ENCODE measurements around the gene KLHL29.

Gene KLHL29

DNA sequence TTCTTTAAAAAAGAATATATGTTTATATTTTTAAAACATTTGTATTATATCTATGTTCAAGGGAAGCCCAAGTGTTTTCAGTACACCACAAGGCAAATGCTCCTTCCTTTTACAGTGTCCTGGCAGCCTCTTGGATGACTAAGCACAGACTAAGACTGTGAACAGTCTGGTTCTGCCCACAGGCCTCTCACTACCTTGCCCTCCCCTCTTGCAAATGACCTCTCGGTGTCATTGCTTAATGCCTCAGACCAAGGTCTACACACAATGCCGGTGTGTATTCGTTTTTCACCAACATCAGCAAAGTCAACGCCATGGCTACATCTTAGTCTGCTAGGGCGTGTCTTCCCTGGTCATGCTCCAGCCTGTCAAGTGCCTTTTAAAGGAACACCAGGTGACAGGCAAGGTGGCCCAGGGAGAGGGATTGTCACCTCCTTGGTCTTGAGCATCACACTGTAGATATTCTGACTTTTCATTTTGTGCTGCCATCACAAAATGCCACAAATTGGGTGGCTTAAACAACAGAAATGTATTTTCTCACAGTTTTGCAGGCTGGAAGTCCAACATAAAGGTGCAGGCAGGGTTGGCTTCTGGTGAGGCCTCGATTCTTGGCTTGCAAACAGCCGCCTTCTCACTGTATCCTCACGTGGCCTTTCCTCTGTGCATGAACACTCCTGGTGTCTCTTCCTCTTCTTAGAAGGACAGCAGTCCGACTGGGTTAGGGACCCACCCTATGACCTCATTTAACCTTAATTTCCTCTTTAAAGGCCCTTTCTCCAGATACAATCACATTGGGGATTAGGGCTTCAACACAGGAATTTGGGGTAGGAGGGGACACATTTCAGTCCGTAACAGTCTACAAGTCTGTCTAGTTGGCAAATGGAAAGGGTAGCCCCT, 266.5 kb downstream of the KLHL29 start:
- DNase-seq = peak in 1 of 58 donors; percentile 11

DNA sequence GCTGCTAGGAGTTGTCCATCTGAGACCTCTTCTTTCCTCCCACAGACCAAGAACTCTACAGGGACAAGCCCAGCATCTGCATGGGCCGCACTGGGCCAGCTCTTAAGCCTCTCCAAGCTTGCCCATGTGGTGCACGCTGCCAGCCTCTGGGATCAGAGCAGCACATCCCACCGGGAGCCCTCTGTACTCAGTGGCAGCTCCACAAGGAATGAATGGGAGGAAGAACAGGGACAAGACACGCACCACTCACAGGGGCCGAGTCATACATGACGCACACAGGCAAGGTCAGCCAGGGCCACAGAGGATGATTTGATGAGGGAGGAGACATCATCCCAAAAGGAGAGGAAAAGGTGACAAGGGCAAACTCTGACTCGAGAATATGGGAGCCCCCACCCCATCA, 268.3 kb downstream of the KLHL29 start:
- DNase-seq = no peak

DNA sequence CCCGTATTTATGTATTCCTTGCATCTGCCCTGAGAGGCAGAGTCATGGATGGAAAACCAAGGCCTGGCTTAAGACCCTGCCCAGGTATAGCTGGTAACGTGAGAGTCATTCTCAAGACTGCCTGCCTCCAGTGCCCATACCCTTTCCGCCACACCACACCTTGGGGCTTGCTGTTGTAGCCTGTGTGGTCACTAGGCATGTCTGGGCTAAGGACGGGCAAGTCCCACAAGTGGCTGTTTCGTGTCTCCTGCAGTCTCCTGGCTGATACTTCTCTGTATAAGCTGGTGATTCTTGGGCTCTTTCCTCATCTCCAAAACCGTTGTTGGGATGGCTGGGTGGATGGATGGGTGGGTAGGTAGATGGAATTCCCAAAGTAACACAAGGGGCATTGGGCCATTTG, 269.8 kb downstream of the KLHL29 start:
- no peak for DNase-seq

DNA sequence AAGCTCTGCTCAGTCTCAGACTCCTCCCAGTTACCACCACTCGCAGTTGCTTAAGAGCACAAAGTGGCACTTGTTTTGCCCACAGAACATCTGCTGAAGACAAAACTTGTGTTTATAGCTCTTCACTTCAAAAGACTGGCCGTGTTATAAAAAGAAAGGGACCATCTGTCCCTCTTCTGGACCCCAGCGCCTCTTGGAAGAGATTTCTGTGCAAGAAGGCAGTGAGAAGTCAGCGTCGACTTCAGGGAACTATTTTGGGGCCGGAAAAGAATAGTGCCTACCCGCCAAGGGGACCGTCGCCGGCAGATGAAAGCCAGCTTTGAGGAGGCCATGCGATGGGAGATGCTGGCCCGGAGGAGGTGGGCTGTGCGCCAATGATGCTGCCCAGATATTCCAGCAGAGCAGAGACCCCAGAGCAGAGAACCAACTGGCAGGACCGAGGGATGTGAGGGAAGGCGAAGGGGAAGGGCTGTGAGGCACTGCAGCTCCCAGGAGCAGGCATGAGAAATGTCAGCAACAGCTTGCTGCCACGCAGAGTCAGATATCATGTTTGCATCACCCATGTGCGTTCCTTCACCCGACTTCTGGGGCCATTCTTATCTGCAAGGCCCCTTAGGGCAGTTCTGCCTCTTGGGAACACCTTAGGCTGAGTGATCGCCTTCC, 271.1 kb downstream of the KLHL29 start:
- peak in 20 of 58 donors; percentile 7 to 63 (median 33) for DNase-seq

DNA sequence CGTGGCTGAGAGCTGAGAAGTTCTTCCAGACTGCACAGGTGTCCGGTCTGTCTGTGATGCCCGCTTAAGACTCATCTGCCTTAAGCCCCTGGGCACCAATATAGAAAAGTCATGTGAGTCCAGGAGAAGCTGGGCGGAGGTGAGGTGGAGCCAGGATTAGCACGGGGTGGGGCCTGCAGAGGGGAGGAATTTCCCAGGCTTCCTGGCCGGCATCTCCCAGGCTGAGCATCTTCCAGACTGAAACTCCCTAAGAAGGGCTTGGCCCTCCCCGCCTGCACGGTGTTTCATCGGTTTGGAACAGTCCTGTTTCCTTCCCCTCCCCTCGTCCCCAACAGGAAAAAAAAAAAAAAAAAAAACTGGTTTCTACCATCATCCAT, 271.6 kb downstream of the KLHL29 start:
- peak in 2 of 58 donors; percentile 21 to 42 for DNase-seq

DNA sequence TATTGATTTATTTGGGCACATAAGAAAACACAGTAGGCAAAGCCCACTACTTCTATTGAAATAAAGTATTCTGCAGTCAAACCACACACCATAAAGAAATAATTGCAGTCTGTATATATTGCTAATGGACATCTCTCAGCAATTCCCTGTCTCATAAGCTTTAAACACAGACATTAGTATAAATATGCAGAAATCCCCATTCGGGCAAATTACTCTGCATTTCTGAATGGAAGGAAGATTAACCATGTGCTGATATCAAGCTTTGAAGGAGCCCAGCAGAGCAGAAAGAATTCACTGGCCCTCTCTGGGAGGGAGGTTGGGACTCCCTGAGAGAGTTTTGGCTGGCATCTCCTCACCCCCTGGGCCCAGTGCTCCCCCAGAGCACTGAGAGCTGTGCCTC, 272.4 kb downstream of the KLHL29 start:
- no peak for DNase-seq

DNA sequence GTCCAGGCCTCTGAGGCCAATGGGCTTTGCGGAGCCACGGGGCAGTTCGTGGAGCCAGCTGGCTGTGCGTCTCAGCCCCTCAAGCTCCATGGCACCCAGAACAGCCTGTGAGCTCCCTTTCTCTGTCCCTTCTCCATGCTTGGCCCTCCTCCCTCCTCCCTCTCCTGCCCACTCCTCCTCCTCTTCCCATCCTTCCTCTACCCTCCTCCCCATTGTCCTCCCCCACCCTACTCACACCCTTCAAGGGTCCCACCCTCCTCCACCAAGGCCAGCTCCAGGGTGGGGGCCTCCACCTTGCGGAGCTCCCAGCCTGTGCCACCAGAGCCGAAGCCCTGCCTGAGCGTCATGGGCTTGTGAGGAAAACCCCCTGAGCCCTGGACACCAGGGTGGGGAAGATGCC, 273.0 kb downstream of the KLHL29 start:
- no peak for DNase-seq

DNA sequence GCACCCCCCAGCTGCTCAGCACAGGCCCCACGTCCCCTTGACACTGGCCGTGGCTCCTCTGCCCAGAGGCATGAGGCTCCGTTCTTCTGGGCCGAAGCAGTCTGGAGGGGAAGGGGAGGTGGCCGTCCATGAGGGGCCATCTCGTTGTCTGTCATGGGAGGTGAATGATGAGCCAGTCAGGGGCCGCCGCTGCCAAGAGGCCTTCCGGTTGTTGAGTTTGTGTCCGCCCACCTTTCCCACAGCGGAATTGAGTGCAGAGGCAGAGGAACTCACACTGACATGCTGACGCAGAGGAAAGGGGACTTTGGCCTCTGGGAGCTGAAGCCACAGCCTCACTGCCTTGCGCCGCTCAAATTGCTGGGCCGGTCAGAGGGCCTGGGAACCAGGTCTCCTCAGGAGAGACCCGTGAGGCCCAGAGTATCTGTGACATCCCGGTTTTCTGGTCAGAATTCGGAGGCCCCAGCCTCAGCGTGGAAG, 273.5 kb downstream of the KLHL29 start:
- peak in 2 of 58 donors; percentile 6 to 18 for DNase-seq

DNA sequence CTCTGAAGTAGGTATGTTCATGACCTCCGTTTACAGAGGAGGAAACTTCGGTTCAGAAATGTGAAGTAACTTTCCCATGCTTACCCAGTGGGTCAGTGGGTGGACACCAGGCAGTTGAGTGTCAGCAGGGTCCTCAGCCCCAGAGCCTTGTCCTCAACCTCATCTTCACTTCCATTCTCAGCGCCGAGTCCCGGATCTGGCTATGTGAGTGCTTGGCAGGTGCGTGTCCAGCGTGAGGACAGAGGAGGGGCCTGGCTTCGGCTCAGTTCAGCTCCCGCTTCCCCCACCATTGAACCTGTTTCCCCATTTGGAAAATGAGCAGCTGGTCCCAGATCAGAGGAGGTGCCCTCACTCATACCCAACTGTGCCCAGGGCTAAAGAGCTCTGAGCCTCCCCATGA, 274.3 kb downstream of the KLHL29 start:
- no peak for DNase-seq

DNA sequence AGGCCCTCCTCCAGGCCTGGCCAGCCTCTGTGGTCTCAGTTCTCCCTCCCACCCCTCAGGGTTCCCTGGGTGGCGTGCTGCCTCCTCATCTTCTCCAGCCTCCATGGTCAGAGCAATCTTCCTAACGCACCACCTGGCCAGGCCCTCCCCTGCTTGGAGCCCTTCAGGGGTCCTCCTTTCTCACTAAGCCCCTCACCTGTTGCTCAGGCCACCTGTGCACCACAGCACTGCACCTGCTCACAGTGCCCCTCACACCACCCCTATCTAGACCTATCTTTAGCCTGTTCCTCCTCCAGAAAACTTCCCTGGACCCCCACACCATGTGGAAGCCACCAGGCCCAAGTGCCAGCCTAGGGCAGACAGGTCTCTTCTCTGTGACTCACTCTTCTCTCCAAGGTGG, 274.8 kb downstream of the KLHL29 start:
- DNase-seq = no peak

DNA sequence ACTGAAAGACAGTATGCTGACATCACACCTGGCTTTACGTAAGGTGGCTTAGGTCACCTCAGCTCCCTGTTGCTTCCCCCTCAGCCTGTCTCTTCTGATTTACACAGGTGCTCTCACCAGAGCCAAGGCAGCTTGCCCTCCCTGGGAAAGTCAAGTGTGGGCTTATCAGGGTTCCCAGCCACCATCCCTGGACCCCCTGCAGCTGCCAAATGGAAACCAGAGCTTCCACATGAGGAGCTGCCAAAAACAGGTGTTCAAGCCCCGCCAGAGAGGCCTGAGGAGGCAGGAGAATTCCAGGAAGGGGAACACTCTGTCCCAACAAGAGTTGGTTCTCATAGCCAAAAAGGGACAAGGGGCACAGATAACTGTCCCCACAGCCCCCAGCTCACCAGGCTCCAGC, 275.3 kb downstream of the KLHL29 start:
- no peak for DNase-seq

DNA sequence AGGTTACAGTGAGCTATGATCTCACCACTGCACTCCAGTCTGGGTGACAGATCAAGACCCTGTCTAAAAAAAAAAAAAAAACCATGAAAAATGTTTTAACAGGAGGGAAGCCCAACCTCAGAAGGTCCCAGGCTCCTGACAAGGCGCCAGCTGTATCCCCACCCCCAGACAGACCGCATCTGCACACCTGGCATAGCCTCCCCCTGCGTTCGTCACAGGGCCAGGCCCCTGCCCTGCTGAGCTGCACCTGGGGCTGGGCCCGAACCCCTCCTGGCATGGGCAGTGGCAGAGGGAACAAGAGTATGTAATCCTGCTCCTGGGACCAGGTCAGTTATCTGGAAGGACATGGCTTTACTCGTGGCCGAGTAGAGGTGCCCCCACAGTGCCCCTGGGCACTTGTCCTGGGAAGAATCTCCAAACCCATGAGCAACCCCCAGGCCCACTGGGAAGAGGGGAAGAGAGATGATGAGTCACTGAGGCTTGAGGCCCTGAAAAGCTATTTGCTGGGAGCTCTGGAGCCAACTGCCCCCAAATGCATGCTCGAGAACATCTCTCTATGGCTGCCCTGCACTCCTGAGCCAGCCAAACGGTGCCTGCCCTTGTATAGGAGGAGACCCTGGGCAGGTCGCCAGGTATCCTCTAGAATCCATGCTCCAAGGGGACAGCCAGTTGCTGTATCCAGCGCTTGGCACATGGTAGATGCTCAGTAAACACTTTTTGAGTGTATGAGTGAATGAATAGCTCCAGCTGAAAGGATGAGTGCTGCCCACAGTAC, 276.5 kb downstream of the KLHL29 start:
- DNase-seq = no peak

DNA sequence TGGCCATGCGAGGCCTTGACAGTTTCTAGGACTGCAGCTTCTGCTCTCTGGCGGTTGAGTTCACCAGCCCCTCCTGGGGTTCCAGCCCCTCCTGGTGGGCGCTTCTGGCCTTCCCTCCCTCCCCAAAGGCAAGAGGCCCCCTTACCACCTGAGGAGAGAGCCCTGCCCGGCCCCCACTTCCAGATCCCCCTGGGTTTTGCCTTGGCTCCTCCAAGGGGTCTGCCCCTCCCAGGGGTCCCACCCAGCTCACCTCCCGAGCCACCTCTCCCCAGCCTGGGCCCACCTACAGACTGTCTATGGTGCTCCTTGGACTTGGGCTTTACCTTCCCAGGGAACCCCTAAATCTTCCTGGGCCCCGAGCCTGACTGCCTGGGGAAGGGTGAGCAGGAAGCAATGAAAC, 277.5 kb downstream of the KLHL29 start:
- DNase-seq = no peak

DNA sequence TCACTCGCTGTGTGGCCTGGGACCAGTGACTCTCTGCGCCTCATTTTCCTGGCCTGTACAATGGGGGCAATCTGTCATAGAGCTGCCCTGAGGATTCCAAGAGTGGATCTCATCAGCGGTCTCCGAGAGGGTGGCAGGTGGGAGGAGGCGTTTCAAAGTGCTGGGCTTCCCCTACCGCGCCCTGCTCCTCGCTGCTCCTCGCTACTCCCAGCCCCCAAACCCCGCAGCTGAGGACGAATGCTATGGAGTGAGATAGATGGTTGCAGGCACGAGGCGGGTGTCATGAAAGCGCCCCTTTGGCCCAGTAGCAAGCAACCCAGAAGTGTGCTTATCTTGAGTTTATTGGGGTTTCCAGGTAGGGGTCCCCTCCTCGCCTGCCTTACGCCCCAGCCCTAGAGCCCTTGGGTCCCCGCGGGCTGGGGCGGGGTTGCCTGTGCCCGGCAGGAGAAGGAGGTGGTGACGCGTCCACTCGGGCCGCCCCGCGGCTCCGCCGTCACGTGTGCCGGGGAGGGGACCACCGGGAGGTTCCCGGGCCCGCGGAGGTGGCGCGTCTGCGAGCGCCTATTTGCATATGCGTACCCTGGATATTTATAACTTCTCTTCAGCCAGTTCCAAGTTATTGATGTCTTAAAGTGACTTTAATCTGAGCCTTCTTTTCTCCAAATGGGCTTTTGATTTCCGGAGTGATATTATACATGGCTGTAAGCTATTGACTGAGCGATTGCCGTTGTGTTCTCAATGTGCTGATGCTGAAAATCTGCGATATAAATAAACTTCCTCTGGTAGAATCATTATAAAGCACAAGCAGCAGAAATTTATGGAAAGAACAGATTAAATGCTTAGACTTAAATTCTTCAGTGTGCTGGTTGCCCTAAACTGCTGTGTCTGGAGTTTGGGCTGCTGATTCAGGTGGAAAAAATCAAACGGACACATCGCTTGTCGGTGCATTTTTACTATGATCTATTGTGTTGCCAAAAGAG, 278.3 kb downstream of the KLHL29 start:
- DNase-seq = peak in 11 of 58 donors; percentile 14 to 57 (median 23)

DNA sequence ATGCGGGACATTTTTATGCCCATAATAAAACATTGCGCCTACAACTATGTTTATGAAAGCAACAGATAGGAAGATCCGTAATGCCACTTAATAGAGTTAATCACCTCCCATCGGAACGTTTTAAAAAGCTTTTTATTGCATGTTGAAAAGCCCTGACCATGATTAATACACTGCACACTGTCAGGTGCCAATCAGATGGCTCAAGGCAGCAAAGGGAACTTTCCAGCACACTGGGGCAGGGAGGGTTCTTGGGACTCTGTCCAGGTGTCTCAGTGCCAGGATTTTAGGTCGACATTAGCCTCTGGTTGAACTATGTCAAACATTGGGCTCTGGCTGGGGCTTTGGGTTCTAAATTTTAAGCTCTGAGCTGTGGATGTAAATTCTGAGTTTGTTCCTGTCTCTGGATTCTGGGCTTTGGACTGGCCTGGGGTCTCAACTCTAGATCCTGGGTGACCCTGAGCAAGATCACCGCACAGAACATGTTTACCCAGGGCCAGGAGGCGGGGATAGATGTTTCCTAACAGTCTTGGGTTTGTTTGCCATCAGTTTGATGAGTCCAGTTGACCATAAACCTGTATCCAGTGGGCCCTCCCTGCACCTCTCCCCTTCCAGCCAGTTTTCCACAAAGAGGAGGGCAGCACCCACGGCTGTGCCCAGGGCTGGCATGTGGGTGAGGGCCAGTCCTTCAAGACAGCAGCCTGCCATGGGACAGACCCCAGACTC, 279.2 kb downstream of the KLHL29 start:
- no peak for DNase-seq

DNA sequence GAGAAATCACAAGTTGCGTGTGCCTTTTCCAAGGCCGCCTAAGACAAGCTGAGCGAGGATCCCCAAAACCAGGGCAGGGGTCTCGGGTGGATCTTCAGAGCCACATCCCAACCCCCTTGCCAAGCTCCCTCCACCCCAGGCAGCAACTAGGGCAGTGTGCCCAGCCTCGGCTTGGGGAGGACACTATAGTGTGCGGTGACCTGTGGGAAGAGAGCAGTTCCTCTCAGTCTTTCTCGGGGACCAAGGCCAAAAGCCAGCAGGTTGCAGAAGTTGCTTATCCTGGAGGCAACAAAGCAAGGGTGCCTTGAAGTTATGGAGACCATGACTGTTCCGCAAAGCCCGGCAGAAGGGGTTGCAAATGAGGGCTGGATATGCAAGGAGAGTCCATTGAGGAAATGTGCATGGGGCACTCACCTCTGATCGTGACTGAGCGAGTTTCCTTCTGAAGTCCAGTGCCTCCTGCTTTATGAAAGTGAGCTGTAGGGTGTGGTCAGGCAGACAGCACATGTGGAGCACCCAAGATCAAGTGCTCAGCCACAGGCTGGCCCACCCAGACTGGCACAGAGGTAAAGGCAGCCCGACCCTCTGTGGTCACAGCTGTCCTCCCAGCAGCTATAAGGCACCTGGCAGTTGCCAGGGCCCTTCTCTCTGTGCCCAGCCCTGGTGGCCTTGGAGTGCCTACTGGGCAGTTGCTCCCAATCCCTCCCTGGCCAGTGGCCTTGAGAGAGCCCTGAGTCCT, 281.4 kb downstream of the KLHL29 start:
- no peak for DNase-seq

DNA sequence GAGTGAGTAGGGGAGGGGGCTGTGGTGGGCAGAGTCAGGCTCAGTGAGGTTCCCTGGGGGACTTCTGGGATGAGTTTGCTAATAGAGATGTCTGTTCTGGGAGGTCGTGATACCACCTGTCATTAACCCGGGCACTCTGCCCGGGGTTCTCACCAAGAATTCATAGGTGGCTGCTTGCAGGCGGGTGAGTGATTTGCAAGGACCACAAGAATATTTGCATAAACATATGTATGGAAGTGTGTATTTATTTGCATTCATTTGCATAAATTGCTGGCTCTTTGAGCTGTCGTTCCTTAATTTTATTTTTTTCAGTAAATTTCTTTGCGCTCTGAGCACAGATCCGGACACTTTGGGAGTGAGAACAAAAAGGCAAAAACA, 282.0 kb downstream of the KLHL29 start:
- no peak for DNase-seq

DNA sequence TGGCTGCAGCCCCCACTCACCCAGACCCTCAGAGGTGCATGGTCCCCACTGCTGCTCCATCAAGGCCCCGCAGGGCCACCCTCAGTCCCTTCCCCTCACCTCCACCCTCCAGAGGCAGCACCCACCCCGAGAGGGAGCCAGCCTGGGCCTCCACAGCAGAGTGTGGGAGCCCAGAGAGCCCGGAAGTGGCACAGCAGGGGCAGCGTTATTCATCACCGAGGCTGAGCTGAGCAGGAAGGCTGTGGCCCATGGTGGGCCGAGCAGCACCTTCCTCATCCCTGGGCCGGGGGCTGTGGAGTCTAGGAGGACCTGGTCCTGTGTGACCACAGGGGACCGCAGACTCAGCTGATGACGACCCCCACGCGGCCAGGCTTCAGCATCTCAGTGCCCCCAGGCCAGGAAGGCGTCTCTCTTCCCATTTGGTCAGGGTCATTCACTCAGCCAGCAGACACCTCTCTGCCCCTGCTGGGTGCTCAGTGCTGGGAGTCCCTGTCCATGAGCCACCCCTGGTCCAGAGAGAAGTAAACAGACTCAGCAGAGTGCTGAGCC, 283.9 kb downstream of the KLHL29 start:
- DNase-seq = no peak

Data from anterior cingulate cortex (tissue), 58 donors.